Stimulated activated CD8-positive, alpha-beta memory T cell treated with anti-CD3 and anti-CD28 coated beads, Interleukin-4, amount 100 ng/mL, for 1 hour (primary cell): ENCODE measurements around the gene GRPR.

Source experiments
- DNase-seq, 2 donors: peaks; one replicate each; pipeline ENCODE4 v3.0.0-alpha.2; 2020; ENCODE audit warnings: low read depth in 2 of 2, low spot score in 1 of 2

GRPR gene

DNA sequence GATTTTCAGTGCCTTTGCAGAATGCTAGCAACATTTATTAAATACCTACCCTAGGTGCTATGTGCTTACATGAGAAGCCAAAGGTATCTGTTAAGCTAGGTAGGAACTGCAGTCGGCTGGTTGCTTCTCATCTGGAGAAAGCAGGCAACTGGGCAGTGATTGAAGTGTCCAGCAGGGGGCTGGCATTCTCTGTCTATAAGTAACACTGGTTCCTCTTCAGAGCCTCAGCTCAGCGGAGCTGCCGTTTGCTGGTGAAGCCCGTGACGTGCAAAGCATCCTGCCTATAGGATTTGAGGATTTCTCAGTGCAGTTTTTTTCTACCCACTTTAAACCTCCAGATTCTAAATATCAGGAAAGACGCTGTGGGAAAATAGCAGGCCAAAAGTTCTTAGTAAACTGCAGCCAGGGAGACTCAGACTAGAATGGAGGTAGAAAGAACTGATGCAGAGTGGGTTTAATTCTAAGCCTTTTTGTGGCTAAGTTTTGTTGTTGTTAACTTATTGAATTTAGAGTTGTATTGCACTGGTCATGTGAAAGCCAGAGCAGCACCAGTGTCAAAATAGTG is at the start of gene GRPR:
Gene GRPR (plus strand): TSS at position 344 of the 565 bp plus-strand sequence. CDS start 389 bp downstream, outside the sequence.
- peak; percentile 9 to 10 for DNase-seq

DNA sequence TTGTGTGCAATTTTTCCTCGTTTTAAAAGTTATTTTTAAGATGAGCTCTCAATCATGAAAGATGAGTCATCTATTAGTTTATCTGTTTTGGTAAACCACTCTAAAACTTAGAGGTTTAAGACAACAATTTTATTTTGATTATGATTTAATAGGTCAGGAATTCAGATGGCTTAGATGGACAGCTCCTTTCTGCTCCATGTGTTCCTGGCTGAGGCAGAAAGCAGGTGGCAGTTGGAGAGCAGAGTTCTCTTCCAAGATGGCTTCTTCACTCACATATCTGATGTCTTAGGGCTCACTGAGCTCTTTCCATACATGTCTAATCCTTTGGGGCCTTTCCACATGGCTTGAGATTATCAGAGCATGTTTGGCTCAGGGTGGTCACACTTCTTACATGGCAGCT is 48.3 kb upstream of the GRPR start:
- DNase-seq = no peak

DNA sequence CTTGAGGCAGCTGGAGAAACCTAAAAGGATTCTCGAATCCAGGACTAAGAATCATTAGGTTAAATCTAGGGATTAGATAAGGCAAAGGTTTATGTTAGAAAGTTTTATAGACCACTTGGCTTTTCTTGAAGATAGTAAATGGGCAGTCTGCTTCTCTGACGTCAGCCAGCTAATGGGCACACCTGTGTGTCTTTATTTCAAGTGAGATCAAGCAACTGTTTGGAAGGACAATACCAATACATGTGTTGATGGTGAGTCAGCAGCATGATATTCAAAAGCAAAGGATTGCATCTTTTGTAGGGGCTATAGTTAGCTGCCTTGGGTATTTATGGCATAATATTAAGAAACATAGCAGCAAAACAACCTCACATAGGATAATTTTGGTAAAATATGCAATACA is 46.5 kb upstream of the GRPR start:
- DNase-seq = no peak

DNA sequence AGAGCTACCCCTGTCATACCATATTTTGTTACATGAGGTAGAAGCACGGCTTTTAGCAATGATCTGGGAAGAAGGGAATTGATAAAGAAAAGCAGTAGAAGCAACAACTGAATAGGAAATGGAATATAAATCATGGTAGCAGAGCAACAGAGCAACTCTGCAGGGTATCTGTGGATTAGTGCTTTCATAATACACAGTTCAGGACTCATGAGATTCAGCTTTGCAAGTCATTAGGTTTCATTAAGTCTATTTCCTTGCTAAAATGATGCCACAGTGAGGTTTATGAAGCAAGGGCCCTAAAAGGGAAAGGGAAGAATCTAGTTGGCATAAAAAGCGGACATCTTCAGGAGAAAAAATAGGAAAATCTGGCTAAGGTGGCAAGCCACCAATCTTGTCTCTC is 45.6 kb upstream of the GRPR start:
- no peak for DNase-seq

DNA sequence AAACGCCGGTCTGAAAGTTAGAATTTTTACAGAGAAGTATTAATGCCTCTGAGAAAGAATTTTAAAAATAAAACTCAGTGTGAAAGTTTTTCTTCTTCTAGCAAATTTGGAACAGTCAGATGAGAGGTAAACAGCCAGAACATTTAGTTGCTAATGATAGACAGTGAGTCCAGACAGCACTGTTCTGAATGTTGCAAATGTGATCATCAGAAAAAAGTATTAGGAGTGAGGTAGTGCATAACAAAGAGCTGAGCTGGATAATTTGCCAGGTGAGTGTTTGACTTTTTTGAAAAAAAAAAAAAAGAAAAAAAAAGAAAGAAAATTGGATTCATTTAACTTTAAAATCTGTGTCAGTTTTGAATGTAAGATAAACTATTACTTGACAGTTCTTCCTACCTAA is 42.0 kb upstream of the GRPR start:
- no peak for DNase-seq

DNA sequence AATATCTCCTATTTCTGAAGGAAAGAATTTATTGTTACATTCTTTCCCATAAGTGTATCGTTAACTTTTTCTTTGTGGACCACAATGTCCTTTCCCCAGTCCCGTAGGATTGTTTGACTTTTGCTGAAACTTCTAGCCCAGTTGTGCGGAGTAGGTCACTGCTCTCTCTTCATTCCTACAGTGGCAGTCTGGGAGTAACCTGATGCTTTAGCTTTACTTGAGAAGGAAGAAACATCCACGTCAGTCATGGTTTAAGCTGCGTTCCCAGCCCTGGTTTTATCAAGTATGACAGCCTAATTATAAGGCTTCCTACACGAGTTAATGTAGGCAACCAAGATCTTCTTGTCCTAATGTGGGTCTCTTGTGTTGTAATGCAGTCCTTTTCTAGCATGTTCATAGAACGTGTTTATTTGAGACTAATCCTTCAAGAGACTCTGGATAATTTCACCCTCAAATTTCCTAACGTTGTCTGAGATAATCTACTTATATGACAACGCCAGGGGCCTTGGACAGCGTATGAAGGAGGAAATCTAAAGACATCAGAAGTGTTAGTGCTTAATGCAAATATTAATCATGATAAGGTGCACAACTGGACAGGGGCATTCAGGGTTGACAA is 40.8 kb upstream of the GRPR start:
- no peak for DNase-seq

DNA sequence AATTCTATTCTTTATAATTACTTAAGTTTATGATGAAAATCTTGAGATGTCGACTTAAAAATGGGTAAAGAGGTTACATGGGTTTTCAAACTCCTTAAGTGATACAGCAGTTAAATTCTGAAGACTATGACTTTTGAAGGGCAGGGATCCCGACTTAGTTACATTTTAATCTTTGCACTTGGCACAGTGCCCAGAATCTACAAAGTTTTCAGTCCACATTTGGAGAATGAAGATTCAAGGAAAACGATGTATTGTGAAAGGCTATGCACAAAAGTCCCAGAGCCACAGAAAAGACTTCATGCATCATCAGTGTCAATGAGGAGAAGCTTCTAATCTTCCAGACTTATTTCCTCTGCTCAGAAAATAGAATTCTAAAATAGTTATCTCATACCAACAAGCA is 36.3 kb upstream of the GRPR start:
- no peak for DNase-seq

DNA sequence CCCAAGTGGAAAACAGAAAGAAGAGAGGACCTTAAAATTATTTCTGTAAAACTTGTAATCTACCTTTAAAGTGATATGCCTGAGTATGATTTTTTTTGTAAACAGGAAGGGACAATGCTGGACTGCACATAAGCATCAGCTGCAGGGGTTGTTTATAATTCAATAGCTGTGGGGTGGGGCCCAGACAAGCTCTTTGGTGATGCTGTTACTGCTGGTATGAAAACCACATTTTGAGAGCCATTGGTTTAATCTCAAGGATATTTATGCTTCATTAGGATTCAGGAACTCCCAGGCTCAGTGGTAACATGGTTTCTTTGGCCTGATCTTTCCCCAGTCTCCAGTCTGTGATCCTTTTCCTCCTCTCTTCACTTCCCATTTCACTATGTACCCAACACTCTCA is 34.3 kb upstream of the GRPR start:
- DNase-seq = no peak

DNA sequence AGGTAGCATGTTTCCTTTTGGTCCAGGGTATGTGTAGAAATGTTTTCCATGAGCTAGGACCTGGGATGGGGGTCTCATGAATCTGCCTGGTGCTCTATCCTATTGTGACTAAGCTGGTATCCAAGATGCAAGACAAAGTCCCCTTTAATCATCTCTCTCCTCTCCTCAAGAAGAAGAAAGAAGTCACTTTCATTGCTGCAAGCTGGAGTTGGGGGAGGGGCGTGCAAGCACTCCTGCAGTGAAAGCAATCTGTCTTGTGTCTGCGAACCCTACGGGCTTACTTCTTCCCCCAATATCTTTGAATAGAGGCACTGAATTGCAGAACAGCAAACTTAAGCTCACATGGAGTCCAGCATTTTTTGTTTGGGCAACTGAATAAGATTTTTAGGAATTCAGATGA is 27.2 kb upstream of the GRPR start:
- no peak for DNase-seq

DNA sequence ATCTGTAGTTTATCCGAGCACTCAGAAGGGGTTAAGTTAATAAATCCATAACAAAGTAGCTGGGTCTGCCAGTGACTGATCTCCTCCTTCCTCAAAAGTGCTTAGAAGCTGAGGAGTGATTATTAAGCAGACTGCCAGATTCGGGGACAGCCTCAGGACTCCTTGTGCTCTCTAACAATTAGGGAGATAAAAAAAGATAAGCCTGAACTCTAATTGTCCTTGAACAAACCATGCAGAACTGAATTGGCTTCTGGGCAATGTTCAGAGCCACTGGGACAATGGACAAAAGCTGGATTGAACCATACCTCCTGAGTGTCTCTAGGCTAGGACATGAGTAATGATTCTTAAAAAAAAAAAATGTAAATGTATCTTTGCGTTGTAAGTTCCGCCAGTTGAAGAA is 22.7 kb upstream of the GRPR start:
- no peak for DNase-seq

DNA sequence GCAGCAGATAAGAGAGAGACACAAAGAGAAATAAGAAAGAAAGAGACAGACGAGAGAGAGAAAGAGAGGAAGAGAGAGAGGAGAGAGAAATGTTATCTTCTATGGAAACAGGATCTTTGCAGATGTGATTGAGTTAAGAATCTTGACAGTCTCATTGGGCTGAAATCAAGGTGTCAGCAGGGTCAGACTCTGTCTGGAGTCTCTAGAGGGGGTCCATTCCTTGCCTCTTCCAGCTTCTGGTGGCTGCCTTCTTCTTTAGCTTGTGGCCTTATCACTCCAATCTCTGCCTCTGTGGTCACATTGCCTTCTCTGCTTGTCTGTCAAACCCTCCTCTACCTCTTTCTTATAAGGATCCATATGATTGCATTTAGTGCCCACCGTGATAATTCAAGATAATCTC is 21.8 kb upstream of the GRPR start:
- no peak for DNase-seq

DNA sequence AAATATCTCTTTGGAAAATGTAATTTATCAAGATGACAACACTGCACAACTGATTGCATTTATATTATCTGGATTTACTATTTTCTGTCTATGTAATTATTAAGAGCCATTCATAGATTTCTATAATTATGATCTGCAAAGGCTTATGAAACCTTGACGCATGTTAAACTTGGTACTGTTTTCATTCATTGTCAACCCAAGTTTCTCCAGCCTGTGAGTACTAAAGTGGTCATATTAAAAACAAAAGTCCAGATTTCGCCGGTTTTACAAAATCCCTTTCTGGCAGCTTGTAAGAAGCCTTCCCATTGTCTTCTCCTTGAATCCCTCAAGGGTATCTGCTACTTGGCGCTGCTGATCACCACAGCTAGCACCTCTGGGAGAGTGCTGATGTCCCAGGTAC is 19.7 kb upstream of the GRPR start:
- DNase-seq = no peak

DNA sequence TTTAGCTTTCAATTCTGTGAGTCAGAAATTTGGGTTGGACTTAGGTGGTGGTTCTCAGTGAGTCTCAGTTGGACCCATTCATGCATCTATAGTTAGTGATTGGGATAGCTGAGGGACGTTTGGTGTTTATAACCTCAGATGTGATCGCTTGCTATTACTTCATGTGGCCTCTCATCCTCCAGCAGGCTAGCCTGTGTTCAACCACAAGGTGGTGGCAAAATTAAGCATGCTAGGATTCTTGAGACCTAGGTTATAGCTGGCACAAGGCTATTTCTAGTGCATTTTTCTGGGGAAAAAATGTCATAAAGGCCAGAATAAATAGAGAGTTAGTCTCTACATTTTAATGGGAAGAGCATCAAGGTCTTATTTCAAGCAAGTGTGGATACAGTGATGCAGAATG is 10.9 kb upstream of the GRPR start:
- no peak for DNase-seq

DNA sequence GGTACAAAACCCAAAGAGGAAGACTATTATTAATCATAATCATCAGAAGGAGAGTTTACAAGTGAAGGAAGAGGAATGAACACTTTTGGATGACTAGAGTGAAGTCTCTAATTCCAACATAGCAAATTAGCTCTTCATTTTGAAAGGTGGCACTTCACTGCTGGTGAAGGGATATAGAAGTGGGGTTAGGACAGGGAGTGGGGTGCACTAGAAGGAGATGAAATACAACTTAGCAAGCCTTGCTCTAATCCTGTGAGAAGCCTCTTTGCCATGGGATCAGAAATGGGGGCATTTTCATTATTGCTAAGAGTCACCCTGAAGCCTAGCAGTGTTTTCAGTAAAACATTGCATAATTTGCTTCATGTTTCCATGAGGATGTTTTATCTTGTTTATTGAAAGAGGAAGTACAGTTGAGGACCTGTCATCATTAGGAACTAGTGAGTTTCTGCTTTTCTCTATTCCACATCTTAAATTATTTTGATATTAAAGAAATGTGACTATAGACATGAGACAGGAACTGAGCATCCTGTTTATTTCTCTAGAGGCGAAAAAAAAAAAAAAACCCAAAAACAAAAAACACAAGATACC is 9.3 kb upstream of the GRPR start:
- DNase-seq = no peak

DNA sequence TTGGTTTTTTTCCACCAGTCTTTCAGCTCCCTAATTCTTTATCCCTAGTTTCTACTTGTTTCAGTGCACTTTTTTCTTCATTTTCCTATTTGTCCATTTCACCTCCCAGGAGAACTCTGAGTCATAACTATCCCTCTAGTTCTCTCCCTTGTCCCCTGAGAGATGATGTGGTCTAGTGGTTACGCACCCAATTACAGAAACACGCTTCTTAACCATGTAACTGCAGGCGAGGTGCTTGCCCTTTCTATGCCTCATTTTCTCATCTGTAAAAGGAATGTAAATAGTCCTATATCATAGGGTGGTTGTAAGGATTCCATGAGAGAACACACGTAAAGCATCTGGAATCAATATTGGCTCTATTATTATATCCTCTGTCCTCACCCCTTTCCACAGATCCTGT is 8.8 kb upstream of the GRPR start:
- DNase-seq = no peak

DNA sequence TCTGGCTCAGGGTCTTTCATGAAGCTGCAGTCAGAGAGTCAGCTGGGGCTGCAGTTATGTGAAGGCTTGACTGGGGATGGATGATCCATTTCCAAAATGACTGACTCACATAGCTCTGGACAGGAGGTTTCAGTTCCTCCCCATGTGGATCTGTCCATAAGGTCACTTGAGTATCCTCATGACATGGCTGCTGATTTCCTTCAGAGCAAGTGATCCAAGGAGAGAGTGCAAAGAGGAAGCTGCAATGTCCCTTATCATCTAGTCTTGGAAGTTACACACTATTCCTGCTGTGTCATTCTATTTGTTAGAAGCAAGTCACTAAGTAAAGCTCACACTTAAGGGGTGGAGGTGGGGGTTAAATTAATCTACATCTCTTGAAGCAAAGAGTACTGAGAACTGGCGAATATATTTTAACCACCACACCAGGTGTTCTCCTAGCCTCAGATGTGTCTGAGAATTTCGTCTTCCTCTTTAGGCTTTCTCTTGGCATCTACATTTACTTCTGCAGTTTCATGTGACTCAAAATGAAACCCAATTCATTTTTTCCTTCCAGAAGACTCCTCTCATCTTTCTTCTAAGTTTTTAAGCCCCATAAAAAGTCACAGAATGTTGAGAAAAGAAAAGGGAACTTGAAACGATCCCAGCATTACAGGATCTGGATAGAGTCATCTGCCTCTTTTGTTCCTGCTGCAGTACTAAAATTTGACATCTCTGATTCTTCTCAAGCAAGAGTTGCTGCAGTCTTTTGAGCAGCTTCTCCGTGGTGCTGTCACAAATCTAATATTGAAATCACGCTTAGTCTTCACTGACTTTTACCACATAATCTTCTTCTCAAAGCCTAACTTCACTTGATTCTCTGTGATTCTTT is 3.8 kb upstream of the GRPR start:
- DNase-seq = no peak

DNA sequence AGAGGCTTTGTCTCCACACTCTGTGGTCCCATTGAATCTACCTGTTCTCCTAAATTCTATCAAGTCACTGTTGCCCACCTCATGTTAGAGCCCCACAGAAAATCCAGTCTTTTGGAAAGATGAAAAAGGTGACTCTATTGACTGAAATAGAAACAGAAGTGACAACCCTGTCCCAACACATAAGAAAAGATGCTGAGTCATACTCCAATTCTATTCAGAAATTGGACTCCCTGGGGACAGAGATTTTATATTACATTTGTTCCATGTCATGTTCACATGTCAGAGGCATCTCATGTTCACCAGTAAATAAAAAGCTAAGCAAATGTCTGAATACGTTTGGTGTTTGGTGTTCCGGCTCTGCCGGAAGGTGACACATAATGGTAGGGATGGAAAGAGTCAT is 2.9 kb upstream of the GRPR start:
- no peak for DNase-seq

DNA sequence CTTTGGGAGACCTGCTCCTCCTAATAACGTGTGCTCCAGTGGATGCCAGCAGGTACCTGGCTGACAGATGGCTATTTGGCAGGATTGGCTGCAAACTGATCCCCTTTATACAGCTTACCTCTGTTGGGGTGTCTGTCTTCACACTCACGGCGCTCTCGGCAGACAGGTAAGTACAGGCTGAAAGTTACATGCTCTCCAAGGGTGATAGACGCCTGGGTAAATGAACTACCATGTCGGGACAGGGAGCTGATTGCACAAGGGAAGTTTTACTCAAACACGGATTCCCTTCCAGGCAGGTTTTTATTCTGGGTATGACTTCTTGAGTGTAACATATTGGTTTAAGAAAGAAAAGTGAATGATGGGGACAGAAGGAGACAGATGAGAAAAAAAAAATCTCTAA is 836 bp downstream of the GRPR start:
- no peak for DNase-seq

DNA sequence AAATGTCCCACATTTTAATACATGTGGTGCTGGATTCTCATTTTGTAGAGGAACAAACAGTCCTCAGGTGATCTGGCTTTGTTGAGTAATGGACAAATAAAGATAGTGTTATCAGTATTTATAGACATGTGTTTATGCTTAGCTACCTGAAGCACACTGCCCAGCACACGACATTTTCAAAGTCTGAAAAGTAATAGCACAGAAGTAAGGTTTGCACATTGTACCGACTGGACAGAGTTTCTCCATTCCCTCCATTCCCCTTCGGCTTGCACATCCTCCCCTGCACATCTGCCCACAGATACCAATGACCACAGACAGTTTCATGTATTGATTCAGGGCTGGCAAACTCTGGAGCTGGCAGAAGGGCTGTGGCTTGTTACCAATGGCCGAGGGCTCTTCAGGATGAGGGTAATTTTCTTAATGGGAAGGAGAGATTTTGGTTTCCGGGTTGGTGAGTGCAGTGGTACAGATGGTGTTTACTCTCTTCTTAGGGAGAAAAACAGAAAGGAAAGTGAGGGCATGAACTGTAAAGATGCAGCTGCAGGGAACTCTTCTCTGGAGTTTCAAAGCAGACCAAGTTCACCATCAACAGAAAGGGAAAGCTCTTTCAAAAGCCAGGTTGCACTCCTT is 2.3 kb downstream of the GRPR start:
- DNase-seq = no peak

DNA sequence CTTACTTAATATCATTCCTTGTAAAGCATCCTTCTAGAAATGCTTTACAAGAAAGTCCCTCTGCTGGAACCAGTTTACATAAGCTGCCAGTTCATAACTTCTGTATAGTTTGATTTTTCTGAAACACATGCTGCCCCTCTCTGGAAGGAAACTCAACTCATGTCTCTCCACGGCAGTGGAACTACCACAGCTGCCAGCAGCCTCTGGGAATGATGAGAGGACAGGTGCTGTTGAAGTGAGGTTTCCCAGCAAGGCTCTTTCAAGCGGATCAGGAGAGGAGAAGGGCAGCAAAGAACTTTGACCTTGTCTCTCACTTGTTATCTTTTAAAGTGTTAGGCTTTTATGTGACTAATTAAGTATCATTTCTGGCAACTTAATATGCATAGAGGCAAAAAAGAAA is 7.3 kb downstream of the GRPR start:
- DNase-seq = no peak

DNA sequence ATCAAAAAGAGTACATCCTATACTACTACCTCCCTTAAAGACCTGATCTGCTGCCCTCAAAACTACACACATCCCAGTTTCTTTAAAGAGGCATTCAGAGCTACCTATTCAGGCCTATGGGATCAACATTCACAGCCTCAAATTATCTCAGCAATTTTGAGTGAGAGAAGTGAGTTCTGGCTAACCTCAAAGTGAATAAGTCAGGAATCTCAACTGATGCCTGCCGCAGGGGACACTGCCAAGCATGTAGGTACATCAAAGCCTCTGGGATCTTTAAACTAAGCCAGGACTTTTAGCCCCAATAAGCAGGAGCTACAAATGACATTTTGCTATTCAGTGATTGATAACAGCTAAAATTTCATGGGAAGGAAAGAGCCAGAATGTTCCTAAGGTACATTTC is 11.6 kb downstream of the GRPR start:
- DNase-seq = no peak

DNA sequence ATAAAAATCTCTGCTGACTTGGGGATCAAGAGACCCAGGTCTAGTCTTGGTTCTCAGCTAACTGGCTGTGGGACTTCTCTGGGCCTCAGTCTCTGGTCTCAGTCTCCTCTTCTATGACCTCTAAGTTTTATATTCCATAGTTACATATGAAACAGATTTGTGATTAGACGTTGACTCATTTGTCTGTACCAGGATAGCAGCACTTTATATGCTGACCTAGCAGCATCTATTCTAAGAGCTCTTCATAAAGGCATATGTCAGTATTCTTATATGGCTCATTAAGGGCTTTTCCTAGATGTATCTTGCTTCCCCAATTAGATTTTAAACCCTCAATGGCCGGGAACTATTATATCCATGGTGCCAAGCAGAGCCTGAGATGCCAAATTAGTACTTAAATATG is 12.7 kb downstream of the GRPR start:
- DNase-seq = no peak
